HepG2 (cell line): ENCODE results near the gene PGS1. TPM values are rescaled to one million over a fixed set of nuclear protein-coding genes. Genes with fewer than 3 reads are reported as not detected.

Experiments used
- ATAC-seq: fragments of 200-7000 bp; cut with Tn5 transposase; 3 replicates; pipeline ENCODE4 v1.9.1; 2020; ENCODE audit warnings: mild to moderate bottlenecking, moderate library complexity
- BruUV-seq: library from RNA; stranded (reverse); fragments of 400-500 nt; replicated peaks from 2 replicates; lab custom pipeline; 2021; lab: Mats Ljungman, UMichigan
- CTCF ChIA-PET: fragments of 300-600 bp; formaldehyde crosslinking; extraction: SDS; loops from one replicate; lab custom pipeline; 2021; ENCODE audit warnings: low total read pairs, inconsistent platforms, low intra/inter-chr PET ratio; lab: Yijun Ruan, JAX
- POLR2A ChIA-PET: fragments of 350-600 bp; sonication (Branson Sonifier 250); formaldehyde crosslinking; loops from one replicate; lab custom pipeline; 2020; ENCODE audit warnings: antibody characterized with exemption, inconsistent platforms; lab: Yijun Ruan, JAX
- DNase-seq: peaks from one replicate; pipeline ENCODE4 v3.0.0-alpha.2; 2015; ENCODE audit warnings: low spot score
- FAIRE-seq: peaks from 3 replicates; lab custom pipeline; 2011; peaks lifted over from hg19 to GRCh38; lab: Jason Lieb, UNC
- H2AFZ ChIP-seq: one replicate; pipeline ENCODE4 v1.6.1; 2011; ENCODE audit warnings: low read length, inconsistent platforms
- H3K27ac ChIP-seq: fragments of 300-600 bp; 3 replicates; pipeline ENCODE4 v1.8.0; 2011; ENCODE audit warnings: mixed run types, mild to moderate bottlenecking, mixed read lengths, low read length, inconsistent platforms; ENCODE audit not compliant: insufficient read depth; ENCODE audit errors: extremely low read length
- H3K27me3 ChIP-seq, 2 experiments: fragments of 200-600 bp in 1 of 2; 2 replicates in 1 of 2; 3 replicates in 1 of 2; pipeline versions ENCODE4 v1.6.0 to v1.8.0; 2011; ENCODE audit warnings: low read length in 2 of 2, mild to moderate bottlenecking in 2 of 2, moderate library complexity in 2 of 2, inconsistent platforms in 1 of 2; ENCODE audit not compliant: insufficient read depth in 2 of 2, control insufficient read depth in 1 of 2
- H3K36me3 ChIP-seq, 2 experiments: fragments of 200-600 bp in 1 of 2; replicated peaks in 1 of 2; 2 replicates in 1 of 2; 3 replicates in 1 of 2; pipeline versions ENCODE4 v1.5.1 to v1.8.0; 2011; ENCODE audit warnings: low read length in 2 of 2, inconsistent platforms in 1 of 2; ENCODE audit not compliant: insufficient read depth in 2 of 2, control insufficient read depth in 1 of 2
- H3K4me1 ChIP-seq: 2 replicates; pipeline ENCODE4 v1.5.1; 2012; ENCODE audit warnings: low read length, inconsistent platforms; ENCODE audit not compliant: insufficient read depth
- H3K4me2 ChIP-seq: 2 replicates; pipeline ENCODE4 v1.6.0; 2011; ENCODE audit warnings: low read depth, low read length, inconsistent platforms
- H3K4me3 ChIP-seq, 3 experiments: fragments of 200-600 bp in 1 of 3; sonication (generic), shearing (Covaris generic) in 1 of 3; replicated peaks in 1 of 3; 2 replicates each; pipeline ENCODE4 v1.5.1; 2011 to 2016; ENCODE audit warnings: low read length in 3 of 3, inconsistent platforms in 2 of 3, low read depth in 2 of 3, mild to moderate bottlenecking in 2 of 3, control low read depth in 1 of 3, mixed read lengths in 1 of 3; ENCODE audit not compliant: insufficient read depth in 1 of 3
- H3K79me2 ChIP-seq: one replicate; pipeline ENCODE4 v1.6.1; 2011; ENCODE audit warnings: low read length, inconsistent platforms; ENCODE audit not compliant: insufficient read depth
- H3K9ac ChIP-seq: 2 replicates; pipeline ENCODE4 v1.6.0; 2011; ENCODE audit warnings: mild to moderate bottlenecking, low read depth, low read length, inconsistent platforms; ENCODE audit not compliant: insufficient read depth
- H3K9me3 ChIP-seq: 2 replicates; pipeline ENCODE4 v1.5.1; 2012; ENCODE audit warnings: mild to moderate bottlenecking, low read length
- H4K20me1 ChIP-seq: 2 replicates; pipeline ENCODE4 v1.6.0; 2011; ENCODE audit warnings: inconsistent platforms, mild to moderate bottlenecking, low read length, moderate library complexity; ENCODE audit not compliant: insufficient read depth
- ATF7-NPFF ChIP-seq: sonication (generic); formaldehyde crosslinking; IDR thresholded peaks from 2 replicates; pipeline ENCODE4 v1.8.1; 2023; ENCODE audit warnings: mild to moderate bottlenecking, low read depth, missing genetic modification reagents, moderate library complexity
- CEBPB ChIP-seq: IDR thresholded peaks from 2 replicates; pipeline ENCODE4 v1.6.1; 2011; ENCODE audit warnings: low read depth, low read length, improper control_type of control experiment, borderline replicate concordance
- DNMT1 ChIP-seq: sonication (generic); formaldehyde crosslinking; IDR thresholded peaks from 2 replicates; pipeline ENCODE4 v1.5.1; 2020; ENCODE audit warnings: mild to moderate bottlenecking, missing genetic modification reagents
- EEA1 ChIP-seq: sonication (generic); formaldehyde crosslinking; IDR thresholded peaks from 2 replicates; pipeline ENCODE4 v1.5.1; 2020; ENCODE audit warnings: mild to moderate bottlenecking, missing genetic modification reagents, borderline replicate concordance
- FOXA1 ChIP-seq, 2 experiments: fragments of 450-650 bp in 1 of 2; sonication (generic) in 1 of 2; formaldehyde crosslinking in 1 of 2; IDR thresholded peaks; 2 replicates each; pipeline versions ENCODE4 v1.4.0 to v1.6.1; 2016 to 2020; ENCODE audit warnings: missing genetic modification reagents in 1 of 2
- FOXA3 ChIP-seq: IDR thresholded peaks from 2 replicates; pipeline ENCODE4 v1.6.1; 2016; ENCODE audit warnings: missing genetic modification reagents, missing compliant biosample characterization
- GATAD2A ChIP-seq: IDR thresholded peaks from 2 replicates; pipeline ENCODE4 v1.6.1; 2016
- MAFG ChIP-seq: sonication (generic); formaldehyde crosslinking; IDR thresholded peaks from 2 replicates; pipeline ENCODE4 v1.5.1; 2020; ENCODE audit warnings: mild to moderate bottlenecking, missing genetic modification reagents
- MAX ChIP-seq: IDR thresholded peaks from 2 replicates; pipeline ENCODE4 v1.6.1; 2012; ENCODE audit warnings: inconsistent platforms
- MIXL1 ChIP-seq: IDR thresholded peaks from 2 replicates; pipeline ENCODE4 v1.6.1; 2016
- MNT ChIP-seq: fragments of 450-650 bp; IDR thresholded peaks from 2 replicates; pipeline ENCODE4 v1.6.1; 2016
- RFX1 ChIP-seq: fragments of 450-650 bp; IDR thresholded peaks from 2 replicates; pipeline ENCODE4 v1.6.1; 2017
- RNF219 ChIP-seq: sonication (generic); formaldehyde crosslinking; IDR thresholded peaks from 2 replicates; pipeline ENCODE4 v1.5.0; 2020; ENCODE audit warnings: mild to moderate bottlenecking, missing genetic modification reagents
- SETDB1 ChIP-seq: sonication (generic); formaldehyde crosslinking; IDR thresholded peaks from 2 replicates; pipeline ENCODE4 v1.5.1; 2020; ENCODE audit warnings: missing genetic modification reagents, mild to moderate bottlenecking, borderline replicate concordance
- SOX5 ChIP-seq: IDR thresholded peaks from 2 replicates; pipeline ENCODE4 v1.6.1; 2016; ENCODE audit warnings: borderline replicate concordance
- TMF1 ChIP-seq: sonication (generic); formaldehyde crosslinking; IDR thresholded peaks from 2 replicates; pipeline ENCODE4 v1.8.1; 2022; ENCODE audit warnings: low read depth, missing genetic modification reagents
- ZBTB38 ChIP-seq: sonication (generic); formaldehyde crosslinking; IDR thresholded peaks from 2 replicates; pipeline ENCODE4 v1.5.1; 2020; ENCODE audit warnings: mild to moderate bottlenecking, missing genetic modification reagents
- ZNF501 ChIP-seq: sonication (generic); formaldehyde crosslinking; IDR thresholded peaks from 2 replicates; pipeline ENCODE4 v1.5.1; 2020; ENCODE audit warnings: mild to moderate bottlenecking, moderate library complexity, missing genetic modification reagents
- ZNF691 ChIP-seq: sonication (generic); formaldehyde crosslinking; IDR thresholded peaks from 2 replicates; pipeline ENCODE4 v1.4.0; 2020; ENCODE audit warnings: missing genetic modification reagents, low read depth, mild to moderate bottlenecking, borderline replicate concordance
- ZNF772 ChIP-seq: sonication (generic); formaldehyde crosslinking; IDR thresholded peaks from 2 replicates; pipeline ENCODE4 v1.5.0; 2020; ENCODE audit warnings: mild to moderate bottlenecking, missing genetic modification reagents
- ZNF777 ChIP-seq: sonication (generic); formaldehyde crosslinking; IDR thresholded peaks from 2 replicates; pipeline ENCODE4 v1.4.0; 2020; ENCODE audit warnings: missing genetic modification reagents
- WGBS: methylation state at CpG from one replicate; pipeline ENCODE4 v1.1.6; 2017; ENCODE audit warnings: low lambda C conversion rate; 5-methylcytosine and 5-hydroxymethylcytosine counted together
- in situ Hi-C: cut with HindIII; loops from 2 replicates; pipeline ENCODE4 v1.10.0; 2017; ENCODE audit warnings: low pct_unique_long_range_greater_than_20kb; ENCODE audit not compliant: extremely low pct_ligation_motif_present
- intact Hi-C: fragments of 100-400 bp; cut with micrococcal nuclease; formaldehyde crosslinking; loops from one replicate; pipeline ENCODE4 v1.10.0; 2022; ENCODE audit not compliant: unreplicated experiment
- polyA plus RNA-seq, 8 experiments: library from polyadenylated mRNA; depleted of rRNA in 3 of 8; stranded (reverse) in 7 of 8; unstranded in 1 of 8; fragments of >200 nt; fragmentation: Illumina TruSeq in 4 of 8; extraction: Trizol in 4 of 8; gene quantifications; 2 replicates each; pipeline versions ENCODE4 v1.2.1 to v1.2.3, GENCODE V29; 2011 to 2016; ENCODE audit warnings: low read depth in 4 of 8, missing spikeins in 1 of 8, mixed read lengths in 1 of 8; ENCODE audit not compliant: insufficient read depth in 1 of 8
- total RNA-seq, 5 experiments: library from RNA; depleted of rRNA; stranded (reverse); fragments of >200 nt; fragmentation: Illumina TruSeq; extraction: Trizol; gene quantifications; 2 replicates each; pipeline ENCODE4 v1.2.3, GENCODE V29; 2016; ENCODE audit warnings: low read depth in 1 of 5

Gene PGS1
- total and polyA plus RNA-seq, 2 of the 13 experiments (the other 11 are each of a cell fraction or from before 2014, with no cell fraction given): 25.9 to 31.5 TPM

- no peak for TF ChIP-seq ZBTB38 (CRISPR knock-in tag)
- no peak for TF ChIP-seq TMF1
- no peak for TF ChIP-seq EEA1 (CRISPR knock-in tag)
- TF ChIP-seq ZNF772: no peak
- TF ChIP-seq RFX1: no peak
- peak; percentile 54; the same call in 1 of the 2 replicates for TF ChIP-seq ZNF501 (CRISPR knock-in tag)
- no peak for TF ChIP-seq ZNF777
- no peak for TF ChIP-seq RNF219 (CRISPR knock-in tag)
- no peak for TF ChIP-seq ATF7-NPFF (CRISPR knock-in tag)
Observed at GRCh38 chr17:78355045-78355641, 23.3 kb upstream of the PGS1 start (continued).

GRCh38 chr17:78355701-78356100 is 22.7 kb upstream of the PGS1 start:
- Histone ChIP-seq H4K20me1 (peaks cover 21% of the 10 kb centered on the region; the same call in 1 of the 2 replicates), H3K27ac (no peak overlapping the region), H2AFZ (no peak overlapping the region), H3K4me1 (peaks cover 79% of the 10 kb centered on the region), H3K9me3 (no peaks in the 10 kb centered on the region), H3K4me2 (peak overlapping the region; percentile 73), H3K4me3 (peak overlapping the region in 1 of 3 experiments; percentile 13; a peak in 1 of 6 replicates), H3K79me2 (no peaks in the 10 kb centered on the region), H3K36me3 (no peaks in the 10 kb centered on the region; a peak in 1 of 5 replicates), H3K9ac (peak overlapping the region; percentile 1; the same call in 1 of the 2 replicates), H3K27me3 (peaks cover 0 to 52% of the 10 kb centered on the region in 2 experiments)
- no peak for DNase-seq
- BruUV-seq: no TSS peak
- intact Hi-C loops: no loop called here
- no peak for ATAC-seq
- FAIRE-seq: no peak
- WGBS: 23% methylated on average over 3 of the region's 3 CpGs
- POLR2A ChIA-PET: interaction anchor here (1.0 kb wide), 1 partner anchor 20 kb away, joined by 3 read pairs; no protein-coding TSS in a partner anchor
- in situ Hi-C loops: no loop called here
- CTCF ChIA-PET: no interaction called here
- TF ChIP-seq DNMT1 (CRISPR knock-in tag) (no peak), MNT (peak; percentile 44; the same call in 1 of the 2 replicates), GATAD2A (CRISPR knock-in tag) (no peak), SETDB1 (no peak), FOXA3 (CRISPR knock-in tag) (peak; percentile 54; the same call in 1 of the 2 replicates), ZNF691 (CRISPR knock-in tag) (peak; percentile 86; the same call in 1 of the 2 replicates), MAFG (CRISPR knock-in tag) (no peak), MAX (peak; percentile 28; the same call in 1 of the 2 replicates), SOX5 (CRISPR knock-in tag) (peak; percentile 45; the same call in 1 of the 2 replicates), CEBPB (peak; percentile 17; the same call in 1 of the 2 replicates), MIXL1 (CRISPR knock-in tag) (no peak), FOXA1 (IDR thresholded peaks at IDR 0.05) (no peak), FOXA1 (CRISPR knock-in tag; IDR thresholded peaks at IDR 0.05) (0 out of 2 replicates have a peak, but pooled peaks have one; percentile 32)
